Measurements from ENCODE around the gene KLHL28.

The KLHL28 gene

DNA sequence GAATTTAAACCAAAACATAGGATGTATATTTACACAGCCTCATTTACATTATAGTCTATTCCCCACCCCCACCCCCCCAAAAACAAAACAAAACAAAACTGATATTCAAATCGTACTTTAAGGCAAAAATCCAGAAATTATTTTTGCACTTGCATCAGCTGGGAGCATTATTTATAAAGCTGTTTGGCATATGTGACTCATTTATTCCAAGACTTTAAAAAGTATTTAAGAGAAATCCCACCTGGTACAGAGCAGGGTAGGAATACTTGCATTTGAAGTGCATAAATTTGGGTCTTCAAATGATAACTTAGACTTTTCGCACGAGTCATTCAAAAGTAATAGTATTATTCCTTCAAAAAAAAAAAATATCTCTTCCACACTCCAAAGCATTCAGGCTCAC lies 1.1 kb downstream of the KLHL28 start:
- no peak for DNase-seq (ENCODE audit: low read depth)

DNA sequence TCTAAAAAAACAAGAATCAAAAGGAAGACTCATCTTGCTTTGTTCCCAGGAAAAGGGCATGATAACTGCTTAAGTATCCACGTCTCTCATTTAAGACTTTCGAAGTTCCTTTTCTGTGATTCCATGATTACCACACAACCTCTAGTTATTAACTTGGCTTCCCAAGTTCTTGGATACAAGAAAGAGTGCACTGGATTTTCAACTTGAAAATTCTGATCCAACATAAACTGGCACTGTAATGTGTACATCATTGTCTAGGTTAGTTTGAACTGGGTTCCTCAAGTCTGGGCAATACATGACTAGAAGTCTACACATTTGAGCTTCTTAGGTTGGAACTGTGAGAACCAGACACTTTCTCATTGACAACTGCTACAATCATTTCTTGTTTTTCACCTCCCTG lies 1.6 kb downstream of the KLHL28 start:
- DNase-seq (ENCODE audit: low read depth): peak; percentile 21

GRCh38 chr14:44959538-44959937 lies 2.2 kb downstream of the KLHL28 start:
- no peak for DNase-seq (ENCODE audit: low read depth)

- DNase-seq (ENCODE audit: low read depth): no peak
Observed at GRCh38 chr14:44956866-44957265, 4.9 kb downstream of the KLHL28 start.

GRCh38 chr14:44955528-44955927 lies 6.2 kb downstream of the KLHL28 start:
- DNase-seq (ENCODE audit: low read depth): no peak

DNA sequence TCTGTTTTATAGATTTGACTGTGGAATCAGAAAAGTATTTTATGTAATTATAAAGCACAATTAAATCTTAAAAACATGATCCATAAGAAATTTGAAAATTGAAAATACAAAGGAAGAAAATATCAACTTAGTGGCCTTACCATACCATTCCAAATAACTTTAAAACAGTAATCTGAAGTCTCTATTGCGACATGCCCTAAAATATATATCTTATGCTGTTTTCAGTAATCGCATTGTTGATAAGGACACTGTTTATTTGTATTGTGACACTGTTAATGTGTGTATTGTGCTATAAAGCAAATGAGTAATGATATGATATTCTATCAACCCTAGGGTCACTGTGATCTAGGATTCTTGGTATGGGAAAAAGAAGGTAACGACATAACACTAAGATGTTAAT lies 7.0 kb downstream of the KLHL28 start:
- DNase-seq (ENCODE audit: low read depth): no peak

GRCh38 chr14:44952391-44953110 lies 9.2 kb downstream of the KLHL28 start:
- DNase-seq (ENCODE audit: low read depth): no peak

GRCh38 chr14:44951051-44951450 lies 10.7 kb downstream of the KLHL28 start:
- no peak for DNase-seq (ENCODE audit: low read depth)

DNA sequence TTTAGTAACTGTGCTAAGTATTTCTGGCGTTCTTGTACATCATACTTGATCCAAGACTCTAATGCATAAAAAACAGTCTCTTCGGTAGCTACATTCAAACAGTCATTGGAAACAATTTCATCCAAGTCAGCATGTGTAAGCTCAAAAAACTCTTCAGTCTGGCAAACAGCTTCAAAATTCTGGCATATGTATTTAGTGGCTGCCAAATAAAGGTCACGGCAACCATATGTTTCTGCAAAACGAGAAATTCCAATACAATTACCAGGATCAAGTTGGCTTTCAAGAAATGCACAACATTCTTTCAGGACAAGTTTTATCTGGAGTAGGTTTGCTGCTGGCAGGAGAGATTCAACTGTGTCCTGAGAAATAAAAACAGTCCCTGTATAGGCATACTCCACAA lies 16.5 kb downstream of the KLHL28 start:
- DNase-seq (ENCODE audit: low read depth): no peak

GRCh38 chr14:44944107-44944506 lies 17.6 kb downstream of the KLHL28 start:
- DNase-seq (ENCODE audit: low read depth): no peak

- DNase-seq (ENCODE audit: low read depth): no peak
Observed at GRCh38 chr14:44942436-44942835, 19.3 kb downstream of the KLHL28 start.

DNA sequence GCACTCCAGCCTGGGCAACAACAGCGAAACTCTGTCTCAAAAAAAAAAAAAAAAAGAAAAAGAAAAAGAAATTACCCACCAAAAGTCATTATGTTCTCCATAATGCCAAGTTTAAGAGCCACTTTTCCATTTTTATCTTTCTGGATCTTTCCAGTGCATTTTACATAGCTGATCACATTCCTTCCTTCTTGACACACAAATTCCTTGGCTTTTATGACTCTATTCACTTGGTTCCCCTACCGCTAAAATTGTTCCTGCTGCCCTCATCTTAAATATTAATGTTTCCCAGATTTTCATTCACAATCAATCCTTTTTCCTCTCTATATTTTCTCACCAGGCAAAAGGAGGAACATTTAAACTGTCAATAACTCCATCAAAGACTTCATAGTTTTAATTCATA lies 20.2 kb downstream of the KLHL28 start:
- no peak for DNase-seq (ENCODE audit: low read depth)

- DNase-seq (ENCODE audit: low read depth): no peak
Observed at GRCh38 chr14:44940944-44941343, 20.8 kb downstream of the KLHL28 start.

DNA sequence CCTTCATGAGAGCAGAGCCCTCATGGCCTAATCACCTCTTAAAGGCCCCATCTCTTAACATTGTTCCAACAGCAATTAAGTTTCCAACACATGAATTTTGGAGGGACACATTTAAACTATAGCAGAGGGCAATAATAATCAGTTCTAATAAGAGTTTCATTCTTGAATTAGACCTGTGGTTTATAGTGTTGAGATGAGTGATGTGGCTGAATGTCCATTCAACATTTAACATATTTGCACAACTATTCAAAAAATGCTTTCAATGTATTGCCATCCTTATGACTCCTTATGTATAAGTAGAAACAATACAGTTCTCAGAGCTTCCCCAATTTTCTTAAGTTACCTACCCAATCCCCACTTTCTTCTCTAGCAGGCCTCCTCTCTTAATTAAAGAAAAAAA lies 21.5 kb downstream of the KLHL28 start:
- no peak for DNase-seq (ENCODE audit: low read depth)

DNA sequence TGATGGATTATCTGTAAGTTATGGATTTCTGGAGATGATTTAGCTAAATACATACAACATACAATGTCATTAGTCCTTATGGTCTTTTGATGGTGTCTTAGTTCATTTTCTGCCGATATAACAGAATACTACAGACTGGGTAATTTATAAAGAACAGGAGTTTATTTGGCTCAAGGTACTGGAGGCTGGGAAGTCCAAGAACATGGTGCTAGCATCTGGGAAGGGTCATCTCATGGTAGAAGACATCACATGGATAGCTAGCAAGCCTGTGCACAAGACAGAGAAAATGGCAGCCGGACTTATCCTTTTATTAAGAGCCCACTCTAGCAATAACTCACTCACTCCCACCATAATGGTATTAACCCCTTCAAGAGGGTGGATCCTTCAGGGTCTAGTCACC lies 24.2 kb downstream of the KLHL28 start:
- no peak for DNase-seq (ENCODE audit: low read depth)

- no peak for DNase-seq (ENCODE audit: low read depth)
Observed at GRCh38 chr14:44935155-44935554, 26.6 kb downstream of the KLHL28 start.

DNA sequence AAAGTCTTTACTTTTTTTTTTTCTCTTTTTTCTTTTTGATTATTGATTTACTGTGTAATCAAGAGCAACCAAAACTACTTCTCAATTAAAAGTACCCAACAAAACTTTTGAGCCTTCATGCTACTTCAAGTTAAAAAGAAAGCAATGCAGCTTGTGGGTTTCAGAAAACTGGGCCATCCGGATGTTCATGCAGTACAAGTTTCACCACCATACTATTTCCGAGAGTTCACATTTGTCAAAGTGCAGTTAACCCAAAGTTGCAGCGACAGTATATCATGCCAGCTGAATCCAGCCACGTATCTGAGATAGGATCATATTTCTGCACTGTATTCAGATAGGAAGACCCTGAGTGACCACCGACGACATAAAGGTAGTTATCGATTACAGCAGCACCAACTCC lies 33.0 kb downstream of the KLHL28 start:
- no peak for DNase-seq (ENCODE audit: low read depth)

DNA sequence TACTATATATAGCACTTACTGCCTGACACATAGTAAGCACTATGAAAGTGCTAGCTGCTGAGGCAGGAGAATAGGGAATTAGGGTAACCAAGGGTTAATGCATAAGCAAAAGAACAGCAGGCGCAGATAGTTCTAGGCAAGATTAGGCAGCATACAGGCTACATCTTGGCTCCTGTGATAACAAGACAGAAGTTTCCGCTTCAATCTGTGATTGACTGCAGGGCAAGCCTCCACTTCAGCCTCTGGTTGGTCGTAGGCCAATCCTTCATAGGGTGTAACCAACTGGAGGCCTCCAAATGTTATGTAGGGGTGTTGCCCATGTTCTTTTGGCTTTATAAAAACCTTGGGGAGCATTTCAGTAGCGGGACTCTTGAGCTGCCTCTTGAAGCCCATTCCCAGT lies 46.9 kb downstream of the KLHL28 start:
- peak; percentile 71 for DNase-seq (ENCODE audit: low read depth)

DNA sequence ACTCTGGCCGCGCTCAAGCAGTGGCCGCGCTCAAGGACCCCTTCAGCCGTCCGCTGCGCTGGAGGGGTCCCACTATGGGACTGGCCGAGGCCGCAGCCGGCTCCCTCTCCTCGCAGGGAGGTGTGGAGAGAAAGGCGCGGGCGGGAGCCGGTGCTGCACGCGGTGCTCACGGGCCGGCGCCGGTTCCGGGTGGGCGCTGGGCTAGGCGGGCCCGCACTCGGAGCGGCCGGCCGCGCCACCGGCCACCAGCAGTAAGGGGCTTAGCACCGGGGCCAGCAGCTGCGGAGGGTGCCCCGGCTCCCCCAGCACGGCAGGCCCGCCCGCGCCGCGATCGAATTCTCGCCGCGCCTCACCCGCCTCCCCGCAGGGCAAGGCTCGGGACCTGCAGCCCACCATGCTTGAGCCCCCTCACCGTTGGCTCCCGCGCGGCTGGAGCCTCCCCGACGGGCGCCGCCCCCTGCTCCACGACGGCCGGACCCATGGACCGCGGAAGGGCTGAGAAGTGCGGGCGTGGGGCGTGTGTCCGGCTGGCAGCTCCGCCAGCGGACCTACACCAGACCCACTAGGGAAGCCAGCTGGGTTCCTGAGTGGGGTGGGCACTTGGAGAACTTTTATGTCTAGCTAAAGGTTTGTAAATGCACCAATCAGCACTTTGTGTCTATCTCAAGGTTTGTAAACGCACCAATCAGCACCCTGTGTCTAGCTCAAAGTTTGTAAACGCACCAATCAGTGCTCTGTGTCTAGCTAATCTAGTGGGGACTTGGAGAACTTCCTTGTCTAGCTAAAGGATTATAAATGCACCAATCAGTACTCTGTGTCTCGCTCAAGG lies 49.5 kb downstream of the KLHL28 start:
- peak; percentile 6 for DNase-seq (ENCODE audit: low read depth)

- no peak for DNase-seq (ENCODE audit: low read depth)
Observed at GRCh38 chr14:44910821-44911220, 50.9 kb downstream of the KLHL28 start.

- no peak for DNase-seq (ENCODE audit: low read depth)
Observed at GRCh38 chr14:44901696-44902095, 60.1 kb downstream of the KLHL28 start.

DNA sequence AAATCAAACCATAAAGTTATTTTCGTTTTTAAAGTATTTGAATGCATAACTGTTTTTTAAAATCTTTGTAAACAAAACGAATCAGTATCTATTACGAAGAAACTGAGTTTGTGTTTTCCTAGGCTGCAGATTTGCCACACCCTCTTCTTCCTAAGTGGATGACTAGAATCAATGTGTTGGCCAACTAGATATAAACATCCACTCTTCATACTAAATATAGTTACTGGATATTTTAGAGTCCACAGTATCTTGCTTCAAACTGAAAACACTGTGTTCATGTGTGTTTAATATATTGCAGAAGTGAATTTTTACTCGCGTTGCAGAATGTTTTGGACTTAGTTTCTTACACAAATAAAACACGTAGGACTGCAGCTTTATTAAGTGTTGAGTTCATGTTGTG lies 63.2 kb downstream of the KLHL28 start:
- peak; percentile 8 for DNase-seq (ENCODE audit: low read depth)

DNA sequence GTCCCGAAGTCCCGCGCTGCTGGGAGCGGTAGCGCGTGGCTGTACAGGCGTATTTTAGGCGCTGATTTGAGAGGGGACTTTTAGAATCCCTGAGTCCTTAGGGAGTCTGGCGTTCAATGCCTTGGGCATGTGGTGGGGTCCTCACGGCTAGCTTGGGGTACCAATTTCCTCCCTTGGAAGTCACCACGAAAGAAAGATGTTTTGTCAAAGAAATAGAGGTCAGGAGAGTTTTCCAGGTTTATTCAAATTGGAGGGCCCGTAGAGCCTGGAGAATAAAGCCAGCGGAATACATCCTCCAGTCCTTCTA lies 63.9 kb downstream of the KLHL28 start:
- DNase-seq (ENCODE audit: low read depth): no peak
